Activated naive CD8-positive, alpha-beta T cell treated with anti-CD3 and anti-CD28 coated beads, Interleukin-2, amount 10 ng/mL, durations not matched to agents 7 days and 5 days (primary cell): ENCODE data around the gene DHX30. TPM values are rescaled to one million over a fixed set of nuclear protein-coding genes. Genes with fewer than 3 reads are reported as not detected.
"Not testable (repeated sequence)": the region's sequence is repeated elsewhere in the genome, so short reads cannot be mapped to it uniquely, and the experiment has no call there.

ENCODE experiments used
- ATAC-seq: fragments of 150-1000 bp; cut with Tn5 transposase; one replicate; pipeline ENCODE4 v1.10.0; 2021; ENCODE audit warnings: low read depth, moderate library complexity
- POLR2A ChIA-PET: fragments of 350-600 bp; sonication (Branson Sonifier 250); formaldehyde crosslinking; loops from one replicate; lab custom pipeline; 2021; ENCODE audit warnings: antibody characterized with exemption; lab: Charles Lee
- DNase-seq: peaks from one replicate; pipeline ENCODE4 v3.0.0; 2021
- H3K27ac Mint-ChIP-seq: one replicate; pipeline ENCODE4 v1.8.0; 2022; ENCODE audit warnings: mild to moderate bottlenecking, mixed read lengths
- H3K27me3 Mint-ChIP-seq: one replicate; pipeline ENCODE4 v1.8.0; 2022; ENCODE audit warnings: mild to moderate bottlenecking, moderate library complexity, mixed read lengths
- H3K36me3 Mint-ChIP-seq: one replicate; pipeline ENCODE4 v1.8.0; 2021; ENCODE audit warnings: mild to moderate bottlenecking, mixed read lengths
- H3K4me1 Mint-ChIP-seq: one replicate; pipeline ENCODE4 v1.8.0; 2021; ENCODE audit warnings: mixed read lengths
- H3K4me3 Mint-ChIP-seq: one replicate; pipeline ENCODE4 v1.8.0; 2022; ENCODE audit warnings: mild to moderate bottlenecking, moderate library complexity, mixed read lengths
- H3K9me3 Mint-ChIP-seq: one replicate; pipeline ENCODE4 v1.8.0; 2021; ENCODE audit warnings: mixed read lengths
- total RNA-seq, 2 experiments: library from RNA; stranded (reverse); gene quantifications; one replicate each; pipeline ENCODE4 v1.2.3, GENCODE V29; 2021

Gene DHX30
- 10 to 100 TPM; 76.7 to 78.1 TPM for total RNA-seq

- Mint-ChIP-seq H3K9me3 (no peaks in the 10 kb centered on the region), H3K27ac (peak within 1 kb of the TSS; percentile 95), H3K4me1 (peaks cover 17% of the 10 kb centered on the region), H3K27me3 (no peaks in the 10 kb centered on the region), H3K36me3 (no peaks in the 10 kb centered on the region), H3K4me3 (peak within 1 kb of the TSS; percentile 99)
- DNase-seq (peak; percentile 89), ATAC-seq (peak; percentile 89)
- POLR2A ChIA-PET: interaction anchor here (0.7 to 2.2 kb wide), 7 partner anchors 13 to 285 kb away, joined by 3 to 9 read pairs (median 4); no protein-coding TSS in a partner anchor
These were observed at the start of gene DHX30 for GRCh38 chr3:47802734-47803479. Gene DHX30 (plus strand): TSS chr3:47803138. CDS start chr3:47810684, 7,546 bp downstream.

- H3K9me3 Mint-ChIP-seq: no peaks in the 10 kb centered on the region
These were observed 44.5 kb upstream of the DHX30 start for GRCh38 chr3:47758261-47759025.

GRCh38 chr3:47760207-47760606 lies 42.7 kb upstream of the DHX30 start:
- H3K27me3 Mint-ChIP-seq, POLR2A ChIA-PET, DNase-seq, H3K4me1 Mint-ChIP-seq, H3K27ac Mint-ChIP-seq, H3K4me3 Mint-ChIP-seq, H3K9me3 Mint-ChIP-seq, ATAC-seq: not testable (repeated sequence)
- H3K36me3 Mint-ChIP-seq: peaks cover 11% of the 10 kb centered on the region

More at GRCh38 chr3:47758261-47759025, 44.5 kb upstream of the DHX30 start:
- Mint-ChIP-seq H3K27ac (no peak overlapping the region), H3K4me3 (no peak overlapping the region), H3K27me3 (no peaks in the 10 kb centered on the region), H3K36me3 (peaks cover 11% of the 10 kb centered on the region), H3K4me1 (no peaks in the 10 kb centered on the region)
- POLR2A ChIA-PET: no interaction called here
- DNase-seq: no peak
- ATAC-seq: no peak

GRCh38 chr3:47761046-47761445 lies 41.9 kb upstream of the DHX30 start:
- no peak overlapping the region for H3K27ac Mint-ChIP-seq
- peaks cover 12% of the 10 kb centered on the region for H3K36me3 Mint-ChIP-seq

GRCh38 chr3:47762233-47762632 lies 40.7 kb upstream of the DHX30 start:
- DNase-seq (no peak), ATAC-seq (no peak)
- Mint-ChIP-seq H3K4me1 (peaks cover 4% of the 10 kb centered on the region), H3K27ac (peak overlapping the region; percentile 12), H3K36me3 (peaks cover 5% of the 10 kb centered on the region), H3K9me3 (no peaks in the 10 kb centered on the region), H3K27me3 (no peaks in the 10 kb centered on the region), H3K4me3 (no peak overlapping the region)
- POLR2A ChIA-PET: no interaction called here

More at GRCh38 chr3:47761046-47761445, 41.9 kb upstream of the DHX30 start:
- Mint-ChIP-seq H3K9me3 (no peaks in the 10 kb centered on the region), H3K4me3 (no peak overlapping the region), H3K4me1 (peaks cover 2% of the 10 kb centered on the region), H3K27me3 (no peaks in the 10 kb centered on the region)
- POLR2A ChIA-PET: interaction anchor here (0.7 kb wide), 1 partner anchor 139 kb away, joined by 3 read pairs; no protein-coding TSS in a partner anchor
- no peak for DNase-seq
- ATAC-seq: no peak

GRCh38 chr3:47766186-47766585 lies 36.8 kb upstream of the DHX30 start:
- H3K9me3 Mint-ChIP-seq: no peaks in the 10 kb centered on the region
- POLR2A ChIA-PET: no interaction called here
- no peak overlapping the region for H3K27ac Mint-ChIP-seq
- peaks cover 6% of the 10 kb centered on the region for H3K36me3 Mint-ChIP-seq
- DNase-seq (no peak), ATAC-seq (no peak)
- H3K27me3 Mint-ChIP-seq: no peaks in the 10 kb centered on the region
- H3K4me3 Mint-ChIP-seq: no peak overlapping the region
- H3K4me1 Mint-ChIP-seq: peaks cover 6% of the 10 kb centered on the region

GRCh38 chr3:47772047-47772446 lies 30.9 kb upstream of the DHX30 start:
- no peak for DNase-seq
- Mint-ChIP-seq H3K9me3 (no peaks in the 10 kb centered on the region), H3K4me1 (peaks cover 2% of the 10 kb centered on the region), H3K27ac (no peak overlapping the region), H3K4me3 (no peak overlapping the region), H3K36me3 (peaks cover 18% of the 10 kb centered on the region), H3K27me3 (no peaks in the 10 kb centered on the region)
- POLR2A ChIA-PET: interaction anchor here (2.1 kb wide), 1 partner anchor 9 kb away, joined by 8 read pairs; the partner anchor contains the start of gene SMARCC1
- ATAC-seq: no peak

GRCh38 chr3:47772788-47773187 lies 30.1 kb upstream of the DHX30 start:
- DNase-seq (no peak), ATAC-seq (no peak)
- H3K9me3 Mint-ChIP-seq: no peaks in the 10 kb centered on the region
- H3K4me1 Mint-ChIP-seq: peaks cover 2% of the 10 kb centered on the region
- H3K27me3 Mint-ChIP-seq: no peaks in the 10 kb centered on the region
- POLR2A ChIA-PET: interaction anchor here (0.7 to 2.1 kb wide), 2 partner anchors 9 to 979 kb away, joined by 5 to 8 read pairs; partner anchors contain the start of gene SMARCC1
- H3K4me3 Mint-ChIP-seq: no peak overlapping the region
- peaks cover 18% of the 10 kb centered on the region for H3K36me3 Mint-ChIP-seq
- H3K27ac Mint-ChIP-seq: no peak overlapping the region

GRCh38 chr3:47778746-47779145 lies 24.2 kb upstream of the DHX30 start:
- Mint-ChIP-seq H3K4me3 (no peak overlapping the region), H3K27me3 (no peaks in the 10 kb centered on the region), H3K27ac (no peak overlapping the region), H3K9me3 (no peaks in the 10 kb centered on the region), H3K36me3 (peaks cover 5% of the 10 kb centered on the region), H3K4me1 (peaks cover 22% of the 10 kb centered on the region)
- no peak for DNase-seq
- no peak for ATAC-seq
- POLR2A ChIA-PET: no interaction called here

- peak; percentile 34 for ATAC-seq
- H3K27ac Mint-ChIP-seq: peak overlapping the region; percentile 82
- H3K4me1 Mint-ChIP-seq: peaks cover 23% of the 10 kb centered on the region
- peak overlapping the region; percentile 94 for H3K4me3 Mint-ChIP-seq
- H3K27me3 Mint-ChIP-seq: no peaks in the 10 kb centered on the region
- POLR2A ChIA-PET: interaction anchor here (0.5 to 1.8 kb wide), 8 partner anchors 8 to 306 kb away, joined by 3 to 8 read pairs (median 4); partner anchors contain the start of gene DHX30
- DNase-seq: peak; percentile 83
- no peaks in the 10 kb centered on the region for H3K9me3 Mint-ChIP-seq
- H3K36me3 Mint-ChIP-seq: peaks cover 1% of the 10 kb centered on the region
These were observed 21.9 kb upstream of the DHX30 start for GRCh38 chr3:47780741-47781684.

GRCh38 chr3:47781685-47782445 lies 21.1 kb upstream of the DHX30 start, which contains the start of gene SMARCC1:
Gene SMARCC1 (minus strand): TSS chr3:47781893. CDS start chr3:47781797, 96 bp downstream.
- no peaks in the 10 kb centered on the region for H3K9me3 Mint-ChIP-seq
- H3K27ac Mint-ChIP-seq: peak within 1 kb of the TSS; percentile 98
- ATAC-seq (peak; percentile 95), DNase-seq (peak; percentile 99)
- H3K4me3 Mint-ChIP-seq: peak within 1 kb of the TSS; percentile 94
- peaks cover 23% of the 10 kb centered on the region for H3K4me1 Mint-ChIP-seq
- H3K36me3 Mint-ChIP-seq: no peaks in the 10 kb centered on the region
- POLR2A ChIA-PET: interaction anchor here (0.5 to 1.8 kb wide), 7 partner anchors 9 to 307 kb away, joined by 3 to 8 read pairs (median 4); partner anchors contain the start of gene DHX30
- no peaks in the 10 kb centered on the region for H3K27me3 Mint-ChIP-seq
